ENCODE results near the gene MXRA8.
A peak's percentile ranks its signal among the peaks of the same experiment; 100 is the strongest.

The MXRA8 gene

GRCh38 chr1:1351511-1352427 is 6.6 kb downstream of the MXRA8 start:
- no peak for DNase-seq (ENCODE audit: low read depth in 2 of 3, low spot score in 2 of 3)

GRCh38 chr1:1349256-1350012 is 8.9 kb downstream of the MXRA8 start, which contains the start of gene DVL1:
TSS of gene DVL1 (minus strand) at chr1:1349418. CDS start at chr1:1349065, 353 bp downstream.
- DNase-seq (ENCODE audit: low read depth in 2 of 3, low spot score in 2 of 3): peak in 2 of 3 experiments; percentile 40 to 46

- no peak for DNase-seq (ENCODE audit: low read depth in 2 of 3, low spot score in 2 of 3)
Measured at GRCh38 chr1:1348420-1349255, 9.7 kb downstream of the MXRA8 start.

- DNase-seq (ENCODE audit: low read depth in 2 of 3, low spot score in 2 of 3): no peak
Measured at GRCh38 chr1:1347663-1348419, 10.5 kb downstream of the MXRA8 start.

- no peak for DNase-seq (ENCODE audit: low read depth in 2 of 3, low spot score in 2 of 3)
Measured at GRCh38 chr1:1347026-1347595, 11.2 kb downstream of the MXRA8 start.

- DNase-seq (ENCODE audit: low read depth in 2 of 3, low spot score in 2 of 3): no peak
Measured at GRCh38 chr1:1346501-1346890, 11.9 kb downstream of the MXRA8 start.

- no peak for DNase-seq (ENCODE audit: low read depth in 2 of 3, low spot score in 2 of 3)
Measured at GRCh38 chr1:1345860-1346500, 12.4 kb downstream of the MXRA8 start.

GRCh38 chr1:1345384-1345783 is 13.0 kb downstream of the MXRA8 start:
- DNase-seq (ENCODE audit: low read depth in 2 of 3, low spot score in 2 of 3): no peak

GRCh38 chr1:1344655-1345361 is 13.5 kb downstream of the MXRA8 start:
- DNase-seq (ENCODE audit: low read depth in 2 of 3, low spot score in 2 of 3): no peak

GRCh38 chr1:1343811-1344421 is 14.4 kb downstream of the MXRA8 start:
- no peak for DNase-seq (ENCODE audit: low read depth in 2 of 3, low spot score in 2 of 3)

GRCh38 chr1:1342584-1343115 is 15.7 kb downstream of the MXRA8 start:
- DNase-seq (ENCODE audit: low read depth in 2 of 3, low spot score in 2 of 3): no peak

GRCh38 chr1:1342061-1342562 is 16.2 kb downstream of the MXRA8 start:
- no peak for DNase-seq (ENCODE audit: low read depth in 2 of 3, low spot score in 2 of 3)

- no peak for DNase-seq (ENCODE audit: low read depth in 2 of 3, low spot score in 2 of 3)
Measured at GRCh38 chr1:1341549-1342021, 16.8 kb downstream of the MXRA8 start.

- no peak for DNase-seq (ENCODE audit: low read depth in 2 of 3, low spot score in 2 of 3)
Measured at GRCh38 chr1:1340791-1341548, 17.4 kb downstream of the MXRA8 start.

GRCh38 chr1:1340185-1340584 is 18.2 kb downstream of the MXRA8 start:
- DNase-seq (ENCODE audit: low read depth in 2 of 3, low spot score in 2 of 3): no peak

GRCh38 chr1:1338278-1338677 is 20.1 kb downstream of the MXRA8 start:
- no peak for DNase-seq (ENCODE audit: low read depth in 2 of 3, low spot score in 2 of 3)

- DNase-seq (ENCODE audit: low read depth in 2 of 3, low spot score in 2 of 3): peak in 1 of 3 experiments; percentile 40
Measured at GRCh38 chr1:1337793-1338147, 20.6 kb downstream of the MXRA8 start.

Measured in activated CD8-positive, alpha-beta memory T cell treated with anti-CD3 and anti-CD28 coated beads for 48 hours (primary cell).